HG03575 (cell line): Measurements from ENCODE around the gene ATAD1.
"Not testable (repeated sequence)": the region's sequence is repeated elsewhere in the genome, so short reads cannot be mapped to it uniquely, and the experiment has no call there.

Experiments
- ATAC-seq: cut with Tn5 transposase; IDR thresholded peaks from one replicate; pipeline ENCODE4 v1.9.1; 2021; ENCODE audit not compliant: unreplicated experiment, insufficient number of reproducible peaks, low FRiP score; ENCODE audit errors: extremely low read depth

Gene ATAD1

GRCh38 chr10:87817609-87818504 is at the start of gene ATAD1:
Gene ATAD1 (minus strand): TSS chr10:87818226. CDS start chr10:87814599, 3,627 bp downstream.
- peak; percentile 40 for ATAC-seq

GRCh38 chr10:87867453-87867852 is 49.4 kb upstream of the ATAD1 start:
- no peak for ATAC-seq

- no peak for ATAC-seq
Measured at GRCh38 chr10:87866412-87866974, 48.5 kb upstream of the ATAD1 start.

- ATAC-seq, result no peak
Measured at GRCh38 chr10:87865241-87865881, 47.3 kb upstream of the ATAD1 start.

- ATAC-seq, result no peak
Measured at GRCh38 chr10:87864496-87865059, 46.6 kb upstream of the ATAD1 start.

GRCh38 chr10:87863951-87864495 is 46.0 kb upstream of the ATAD1 start:
- ATAC-seq, result not testable (repeated sequence)

GRCh38 chr10:87863053-87863943 is 45.3 kb upstream of the ATAD1 start, which contains the start of the genes KLLN and PTEN:
Gene KLLN (minus strand): TSS chr10:87863533. CDS start chr10:87862487, 1,046 bp downstream.
Gene PTEN (plus strand): TSS chr10:87863625. CDS start chr10:87864470, 845 bp downstream.
- ATAC-seq, result no peak

- ATAC-seq, result no peak
Measured at GRCh38 chr10:87862679-87863052, 44.6 kb upstream of the ATAD1 start.

- no peak for ATAC-seq
Measured at GRCh38 chr10:87861953-87862678, 44.1 kb upstream of the ATAD1 start.

- no peak for ATAC-seq
Measured at GRCh38 chr10:87861566-87861952, 43.5 kb upstream of the ATAD1 start.

GRCh38 chr10:87860816-87861403 is 42.9 kb upstream of the ATAD1 start:
- no peak for ATAC-seq

- ATAC-seq, result no peak
Measured at GRCh38 chr10:87860156-87860795, 42.2 kb upstream of the ATAD1 start.

GRCh38 chr10:87855665-87856064 is 37.6 kb upstream of the ATAD1 start:
- ATAC-seq, result not testable (repeated sequence)

- not testable (repeated sequence) for ATAC-seq
Measured at GRCh38 chr10:87855247-87855646, 37.2 kb upstream of the ATAD1 start.

GRCh38 chr10:87852089-87852488 is 34.1 kb upstream of the ATAD1 start:
- ATAC-seq, result no peak

- no peak for ATAC-seq
Measured at GRCh38 chr10:87850742-87851205, 32.7 kb upstream of the ATAD1 start.

GRCh38 chr10:87849001-87849400 is 31.0 kb upstream of the ATAD1 start:
- no peak for ATAC-seq
